ENCODE data around the gene MPND.

- TF ChIP-seq, protein P1, sequence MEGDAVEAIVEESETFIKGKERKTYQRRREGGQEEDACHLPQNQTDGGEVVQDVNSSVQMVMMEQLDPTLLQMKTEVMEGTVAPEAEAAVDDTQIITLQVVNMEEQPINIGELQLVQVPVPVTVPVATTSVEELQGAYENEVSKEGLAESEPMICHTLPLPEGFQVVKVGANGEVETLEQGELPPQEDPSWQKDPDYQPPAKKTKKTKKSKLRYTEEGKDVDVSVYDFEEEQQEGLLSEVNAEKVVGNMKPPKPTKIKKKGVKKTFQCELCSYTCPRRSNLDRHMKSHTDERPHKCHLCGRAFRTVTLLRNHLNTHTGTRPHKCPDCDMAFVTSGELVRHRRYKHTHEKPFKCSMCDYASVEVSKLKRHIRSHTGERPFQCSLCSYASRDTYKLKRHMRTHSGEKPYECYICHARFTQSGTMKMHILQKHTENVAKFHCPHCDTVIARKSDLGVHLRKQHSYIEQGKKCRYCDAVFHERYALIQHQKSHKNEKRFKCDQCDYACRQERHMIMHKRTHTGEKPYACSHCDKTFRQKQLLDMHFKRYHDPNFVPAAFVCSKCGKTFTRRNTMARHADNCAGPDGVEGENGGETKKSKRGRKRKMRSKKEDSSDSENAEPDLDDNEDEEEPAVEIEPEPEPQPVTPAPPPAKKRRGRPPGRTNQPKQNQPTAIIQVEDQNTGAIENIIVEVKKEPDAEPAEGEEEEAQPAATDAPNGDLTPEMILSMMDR (IDR thresholded peaks at IDR 0.05) = no peak
- no peak for TF ChIP-seq POLR2A (IDR thresholded peaks at IDR 0.05; ENCODE audit: low read depth)
- no peak for TF ChIP-seq POLR2AphosphoS5 (IDR thresholded peaks at IDR 0.05)
Observed at GRCh38 chr19:4366666-4367335, 23.4 kb downstream of the MPND start.

Data from esophagus muscularis mucosa (tissue), 3 donors.